Coronary artery (tissue), 2 donors: ENCODE results near the gene ETV6.

Experiments
- DNase-seq: peaks from one replicate; pipeline ENCODE4 v3.0.0-alpha.2; 2017; ENCODE audit warnings: low spot score
- H3K27ac ChIP-seq, 2 donors: fragments of 200-600 bp; sonication (generic); one replicate each; pipeline ENCODE4 v1.5.1; 2016 to 2019
- H3K4me3 ChIP-seq: fragments of 200-600 bp; sonication (generic); 2 replicates; pipeline ENCODE4 v1.5.1; 2016; ENCODE audit warnings: mild to moderate bottlenecking, moderate library complexity
- CTCF ChIP-seq: fragments of 200-600 bp; sonication (generic); IDR thresholded peaks from one replicate; pipeline ENCODE4 v1.5.1; 2019; ENCODE audit warnings: antibody characterized with exemption

The ETV6 gene

GRCh38 chr12:11777451-11777850 is 128.0 kb downstream of the ETV6 start:
- peak overlapping the region; percentile 53 to 83 for H3K27ac ChIP-seq
- no peak overlapping the region for H3K4me3 ChIP-seq
- no peak for TF ChIP-seq CTCF
- no peak for DNase-seq

DNA sequence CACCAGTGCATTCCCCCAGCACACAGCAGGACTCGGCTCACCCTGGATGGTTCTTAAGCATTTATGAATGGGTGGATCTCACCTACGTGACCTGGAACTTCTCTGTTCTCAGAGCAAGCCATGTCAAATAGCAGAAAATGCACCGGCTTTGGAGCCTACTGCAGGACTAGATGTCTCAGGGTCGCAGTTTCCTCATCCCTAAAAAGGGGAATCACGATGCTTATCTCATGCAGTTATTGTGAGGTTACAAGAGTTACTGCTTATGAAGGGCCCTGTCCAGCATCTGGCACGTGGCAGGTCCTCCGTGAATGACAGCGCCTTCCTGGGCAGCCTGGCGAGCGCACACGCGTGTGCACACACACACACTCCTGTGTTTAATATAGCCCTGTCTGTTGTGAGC is 128.5 kb downstream of the ETV6 start:
- H3K27ac ChIP-seq: peak overlapping the region; percentile 53 to 83
- DNase-seq: no peak
- no peak overlapping the region for H3K4me3 ChIP-seq
- no peak for TF ChIP-seq CTCF

- Histone ChIP-seq H3K4me3 (no peak overlapping the region), H3K27ac (peak overlapping the region; percentile 53 to 83)
- DNase-seq: no peak
- TF ChIP-seq CTCF: no peak
These were observed 129.5 kb downstream of the ETV6 start for GRCh38 chr12:11778713-11779685.

- Histone ChIP-seq H3K27ac (peak overlapping the region; percentile 53 to 78), H3K4me3 (no peak overlapping the region)
- TF ChIP-seq CTCF: no peak
- no peak for DNase-seq
These were observed 131.1 kb downstream of the ETV6 start for GRCh38 chr12:11780521-11781101.

GRCh38 chr12:11782914-11783420 is 133.5 kb downstream of the ETV6 start:
- Histone ChIP-seq H3K4me3 (no peak overlapping the region), H3K27ac (no peak overlapping the region)
- no peak for TF ChIP-seq CTCF
- DNase-seq: no peak

DNA sequence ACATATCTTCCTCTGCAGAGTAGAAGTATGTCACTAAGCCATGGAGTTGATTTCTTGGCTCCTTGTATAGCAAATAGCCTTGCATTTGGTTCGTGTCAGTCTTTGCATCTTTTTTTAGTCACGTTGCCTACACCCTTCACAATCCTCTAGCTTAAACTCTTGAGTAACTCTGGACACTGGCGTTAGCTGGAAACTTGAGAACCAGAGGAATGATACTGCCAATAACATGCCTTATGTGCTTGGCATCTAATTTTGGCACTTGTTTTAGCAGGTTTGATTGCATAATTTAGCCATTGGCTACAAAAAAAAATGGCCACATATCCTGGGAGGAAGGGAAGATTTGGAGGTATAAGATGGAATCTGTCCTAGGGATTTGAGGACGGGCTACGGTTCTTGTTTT is 136.2 kb downstream of the ETV6 start:
- H3K4me3 ChIP-seq: peak overlapping the region; percentile 31
- no peak for DNase-seq
- no peak for TF ChIP-seq CTCF
- H3K27ac ChIP-seq: peak overlapping the region; percentile 38 to 73
